HK-2 (cell line): ENCODE data around the gene IL1RAPL2.
"Not testable (repeated sequence)": the region's sequence is repeated elsewhere in the genome, so short reads cannot be mapped to it uniquely, and the experiment has no call there.

ENCODE experiments used
- DNase-seq: peaks from one replicate; pipeline ENCODE4 v3.0.0-alpha.2; 2018; ENCODE audit not compliant: unreplicated experiment

IL1RAPL2 gene

GRCh38 chrX:104670051-104670450 lies 104.1 kb downstream of the IL1RAPL2 start:
- DNase-seq = no peak

GRCh38 chrX:104677517-104677916 lies 111.5 kb downstream of the IL1RAPL2 start:
- not testable (repeated sequence) for DNase-seq

GRCh38 chrX:104679175-104679574 lies 113.2 kb downstream of the IL1RAPL2 start:
- no peak for DNase-seq

GRCh38 chrX:104681214-104681613 lies 115.2 kb downstream of the IL1RAPL2 start:
- DNase-seq = no peak

GRCh38 chrX:104684077-104684476 lies 118.1 kb downstream of the IL1RAPL2 start:
- no peak for DNase-seq

GRCh38 chrX:104695593-104695992 lies 129.6 kb downstream of the IL1RAPL2 start:
- DNase-seq = no peak

GRCh38 chrX:104696667-104697066 lies 130.7 kb downstream of the IL1RAPL2 start:
- no peak for DNase-seq

GRCh38 chrX:104697294-104697693 lies 131.3 kb downstream of the IL1RAPL2 start:
- DNase-seq = no peak

GRCh38 chrX:104707042-104707441 lies 141.0 kb downstream of the IL1RAPL2 start:
- DNase-seq = no peak

GRCh38 chrX:104707572-104707971 lies 141.6 kb downstream of the IL1RAPL2 start:
- no peak for DNase-seq

- no peak for DNase-seq
Measured at GRCh38 chrX:104712515-104712914, 146.5 kb downstream of the IL1RAPL2 start.

- no peak for DNase-seq
Measured at GRCh38 chrX:104721854-104722253, 155.9 kb downstream of the IL1RAPL2 start.

- no peak for DNase-seq
Measured at GRCh38 chrX:104728456-104728855, 162.5 kb downstream of the IL1RAPL2 start.

- no peak for DNase-seq
Measured at GRCh38 chrX:104742355-104742754, 176.4 kb downstream of the IL1RAPL2 start.

GRCh38 chrX:104745152-104745551 lies 179.2 kb downstream of the IL1RAPL2 start:
- DNase-seq = no peak

GRCh38 chrX:104749951-104750610 lies 184.1 kb downstream of the IL1RAPL2 start:
- no peak for DNase-seq

- no peak for DNase-seq
Measured at GRCh38 chrX:104762641-104763040, 196.6 kb downstream of the IL1RAPL2 start.

GRCh38 chrX:104789784-104790183 lies 223.8 kb downstream of the IL1RAPL2 start:
- no peak for DNase-seq

GRCh38 chrX:104795804-104796203 lies 229.8 kb downstream of the IL1RAPL2 start:
- DNase-seq = no peak

GRCh38 chrX:104803219-104803618 lies 237.2 kb downstream of the IL1RAPL2 start:
- DNase-seq = no peak

GRCh38 chrX:104806346-104806745 lies 240.3 kb downstream of the IL1RAPL2 start:
- no peak for DNase-seq

GRCh38 chrX:104833401-104833800 lies 267.4 kb downstream of the IL1RAPL2 start:
- no peak for DNase-seq

GRCh38 chrX:104842646-104843045 lies 276.6 kb downstream of the IL1RAPL2 start:
- no peak for DNase-seq

- no peak for DNase-seq
Measured at GRCh38 chrX:104852241-104852640, 286.2 kb downstream of the IL1RAPL2 start.
